ENCODE results near the gene VPS26B.

Gene VPS26B

DNA sequence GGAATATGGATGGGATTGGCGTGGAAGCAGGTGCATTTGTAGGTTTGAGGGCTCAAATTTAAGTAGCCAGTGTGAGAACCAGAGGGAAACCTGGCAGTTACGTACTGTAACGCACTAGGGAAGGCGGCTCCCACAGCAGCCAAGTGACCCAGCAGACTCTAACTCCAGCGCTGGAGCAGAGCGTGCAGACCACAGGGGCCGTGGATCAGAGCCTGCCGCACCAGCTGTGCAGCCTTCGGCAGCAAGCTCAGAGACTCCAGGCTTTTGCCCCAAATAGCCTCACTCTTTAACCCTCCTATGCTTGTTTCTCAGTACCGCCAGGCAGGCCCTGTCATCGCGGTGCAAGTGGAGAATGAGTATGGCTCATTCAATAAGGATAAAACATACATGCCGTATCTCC is 64.0 kb downstream of the VPS26B start:
- no peak overlapping the region for H3K4me3 ChIP-seq (ENCODE audit: low read length)
- DNase-seq (ENCODE audit: low read depth), result no peak
- TF ChIP-seq, protein P1, sequence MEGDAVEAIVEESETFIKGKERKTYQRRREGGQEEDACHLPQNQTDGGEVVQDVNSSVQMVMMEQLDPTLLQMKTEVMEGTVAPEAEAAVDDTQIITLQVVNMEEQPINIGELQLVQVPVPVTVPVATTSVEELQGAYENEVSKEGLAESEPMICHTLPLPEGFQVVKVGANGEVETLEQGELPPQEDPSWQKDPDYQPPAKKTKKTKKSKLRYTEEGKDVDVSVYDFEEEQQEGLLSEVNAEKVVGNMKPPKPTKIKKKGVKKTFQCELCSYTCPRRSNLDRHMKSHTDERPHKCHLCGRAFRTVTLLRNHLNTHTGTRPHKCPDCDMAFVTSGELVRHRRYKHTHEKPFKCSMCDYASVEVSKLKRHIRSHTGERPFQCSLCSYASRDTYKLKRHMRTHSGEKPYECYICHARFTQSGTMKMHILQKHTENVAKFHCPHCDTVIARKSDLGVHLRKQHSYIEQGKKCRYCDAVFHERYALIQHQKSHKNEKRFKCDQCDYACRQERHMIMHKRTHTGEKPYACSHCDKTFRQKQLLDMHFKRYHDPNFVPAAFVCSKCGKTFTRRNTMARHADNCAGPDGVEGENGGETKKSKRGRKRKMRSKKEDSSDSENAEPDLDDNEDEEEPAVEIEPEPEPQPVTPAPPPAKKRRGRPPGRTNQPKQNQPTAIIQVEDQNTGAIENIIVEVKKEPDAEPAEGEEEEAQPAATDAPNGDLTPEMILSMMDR (IDR thresholded peaks at IDR 0.05; ENCODE audit: insufficient read depth, low read depth, low read length, missing control alignments), result no peak

DNA sequence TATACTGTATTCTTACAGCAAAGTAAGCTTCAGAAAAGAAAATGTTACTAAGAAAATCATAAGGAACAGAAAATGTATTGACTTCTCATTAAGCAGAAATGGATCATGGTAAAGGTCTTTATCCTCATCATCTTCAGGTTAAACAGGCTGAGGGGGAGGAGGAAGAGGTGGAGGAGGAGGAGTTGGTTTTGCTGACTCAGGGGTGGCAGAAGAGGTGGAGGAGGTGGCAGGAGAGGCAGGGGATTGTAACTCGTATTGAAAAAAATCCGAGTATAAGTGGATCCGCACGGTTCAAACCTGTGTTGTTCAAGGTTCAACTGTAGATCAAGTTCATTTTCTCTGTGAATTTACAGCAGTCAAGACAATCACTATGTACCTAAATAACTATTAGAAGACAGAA is 64.7 kb downstream of the VPS26B start:
- no peak for DNase-seq (ENCODE audit: low read depth)
- H3K4me3 ChIP-seq (ENCODE audit: low read length), result no peak overlapping the region
- TF ChIP-seq, protein P1 (IDR thresholded peaks at IDR 0.05; ENCODE audit: insufficient read depth, low read depth, low read length, missing control alignments), result no peak

- no peak for DNase-seq (ENCODE audit: low read depth)
- TF ChIP-seq, protein P1 (IDR thresholded peaks at IDR 0.05; ENCODE audit: insufficient read depth, low read depth, low read length, missing control alignments), result no peak
- no peak overlapping the region for H3K4me3 ChIP-seq (ENCODE audit: low read length)
Observed at GRCh38 chr11:134289789-134290188, 65.3 kb downstream of the VPS26B start.

DNA sequence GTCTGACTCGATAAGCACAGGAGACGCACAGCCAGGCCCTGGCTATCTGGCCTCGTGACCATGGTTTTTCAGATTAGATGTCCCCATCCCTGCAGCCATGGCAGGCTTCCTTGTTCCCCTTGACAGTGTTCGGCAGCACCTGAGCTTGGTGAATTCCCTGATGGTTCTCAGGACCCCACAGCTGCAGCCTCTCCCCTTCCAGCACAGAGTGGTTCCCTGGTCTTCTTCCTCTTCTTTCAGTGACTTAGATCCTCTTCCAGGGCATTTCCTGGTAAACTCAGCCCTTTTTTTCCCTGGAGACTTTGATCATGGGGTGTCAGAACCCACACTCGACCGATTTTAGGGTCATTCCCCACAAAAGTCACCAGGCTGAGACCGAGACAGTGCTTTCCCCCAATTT is 66.2 kb downstream of the VPS26B start:
- H3K4me3 ChIP-seq (ENCODE audit: low read length), result no peak overlapping the region
- no peak for DNase-seq (ENCODE audit: low read depth)
- TF ChIP-seq, protein P1 (IDR thresholded peaks at IDR 0.05; ENCODE audit: insufficient read depth, low read depth, low read length, missing control alignments), result no peak

DNA sequence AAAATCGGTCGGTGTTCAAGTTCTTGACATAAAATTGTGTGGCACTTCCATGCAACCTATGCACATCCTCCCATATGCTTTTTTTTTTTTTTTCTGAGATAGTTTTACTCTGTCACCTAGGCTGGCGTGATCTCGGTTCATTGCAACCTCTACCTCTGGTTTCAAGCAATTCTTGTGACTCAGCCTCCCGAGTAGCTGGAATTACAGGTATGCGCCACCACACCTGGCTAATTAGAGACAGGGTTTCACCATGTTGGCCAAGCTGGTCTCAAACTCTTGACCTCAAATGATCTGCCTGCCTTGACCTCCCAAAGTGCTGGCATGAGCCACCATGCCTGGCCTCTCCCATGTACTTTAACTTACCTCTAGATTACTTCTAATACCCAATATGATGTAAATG is 66.7 kb downstream of the VPS26B start:
- TF ChIP-seq, protein P1 (IDR thresholded peaks at IDR 0.05; ENCODE audit: insufficient read depth, low read depth, low read length, missing control alignments), result no peak
- no peak for DNase-seq (ENCODE audit: low read depth)
- no peak overlapping the region for H3K4me3 ChIP-seq (ENCODE audit: low read length)

GRCh38 chr11:134292661-134293060 is 68.2 kb downstream of the VPS26B start:
- no peak for DNase-seq (ENCODE audit: low read depth)
- H3K4me3 ChIP-seq (ENCODE audit: low read length), result no peak overlapping the region
- TF ChIP-seq, protein P1 (IDR thresholded peaks at IDR 0.05; ENCODE audit: insufficient read depth, low read depth, low read length, missing control alignments), result no peak

All from epithelial cell of esophagus (primary cell).